CMK (cell line): ENCODE measurements around the gene PLD1.
A peak's percentile ranks its signal among the peaks of the same experiment; 100 is the strongest.
"Not testable (repeated sequence)": the region's sequence is repeated elsewhere in the genome, so short reads cannot be mapped to it uniquely, and the experiment has no call there.

Source experiments
- DNase-seq: peaks from one replicate; pipeline ENCODE4 v3.0.0-alpha.2; 2010; ENCODE audit warnings: low read depth

PLD1 gene

DNA sequence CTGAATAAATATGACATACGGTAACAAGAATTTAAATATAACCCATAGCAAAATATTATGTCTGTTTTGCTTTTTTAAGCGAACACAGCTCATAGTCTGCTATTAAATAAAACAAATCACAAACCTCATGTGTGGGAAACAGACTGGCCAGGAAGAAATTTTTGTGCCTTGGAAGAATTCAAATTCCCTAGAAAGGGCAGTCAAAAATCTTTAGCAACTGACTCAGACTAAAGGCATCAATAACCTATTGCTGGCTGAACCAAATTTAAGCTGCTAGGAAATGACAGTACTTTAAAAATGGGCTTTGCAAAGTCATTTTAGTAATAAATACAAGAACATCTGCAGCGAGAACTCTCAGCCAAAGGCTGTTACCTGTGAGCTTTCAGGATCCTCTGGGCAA, 151.4 kb downstream of the PLD1 start:
- no peak for DNase-seq

DNA sequence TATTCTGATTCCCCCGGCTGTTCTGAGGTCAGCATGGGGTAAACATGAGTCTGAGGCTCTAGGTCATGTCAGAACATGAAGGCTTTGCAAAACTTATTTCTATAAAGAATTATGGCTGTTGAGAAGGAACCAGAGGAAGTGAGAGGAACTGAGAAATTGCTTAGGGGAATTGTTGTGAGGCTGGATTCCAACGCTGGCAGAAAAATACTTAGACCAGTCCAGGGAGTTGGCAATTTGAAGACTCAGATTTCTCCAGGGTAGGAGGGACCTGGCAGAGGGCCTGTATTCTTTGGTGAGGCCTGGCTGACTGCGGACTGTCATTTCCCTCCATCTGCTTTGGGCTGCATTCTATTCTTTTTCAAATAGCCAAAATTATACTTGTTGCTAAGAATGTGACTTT, 155.5 kb downstream of the PLD1 start:
- no peak for DNase-seq

DNA sequence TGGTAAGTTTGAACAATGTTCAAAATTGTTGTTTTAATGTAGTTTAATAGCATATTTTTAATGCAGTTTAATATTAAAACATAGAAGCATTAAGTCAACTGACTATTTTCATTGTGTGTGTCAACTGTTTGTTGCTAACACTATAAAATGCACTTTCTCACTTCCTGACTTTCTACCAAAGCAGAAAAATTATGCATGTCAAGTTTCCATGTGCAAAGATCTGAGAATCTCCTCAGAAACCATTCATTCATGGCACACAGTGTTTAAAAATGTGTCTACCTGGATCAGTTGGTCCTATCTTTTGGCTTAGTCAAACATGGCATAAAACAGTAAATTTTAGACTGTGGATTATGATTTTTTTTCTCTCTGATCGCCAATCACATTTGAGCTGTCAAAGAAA, 156.0 kb downstream of the PLD1 start:
- DNase-seq = no peak

DNA sequence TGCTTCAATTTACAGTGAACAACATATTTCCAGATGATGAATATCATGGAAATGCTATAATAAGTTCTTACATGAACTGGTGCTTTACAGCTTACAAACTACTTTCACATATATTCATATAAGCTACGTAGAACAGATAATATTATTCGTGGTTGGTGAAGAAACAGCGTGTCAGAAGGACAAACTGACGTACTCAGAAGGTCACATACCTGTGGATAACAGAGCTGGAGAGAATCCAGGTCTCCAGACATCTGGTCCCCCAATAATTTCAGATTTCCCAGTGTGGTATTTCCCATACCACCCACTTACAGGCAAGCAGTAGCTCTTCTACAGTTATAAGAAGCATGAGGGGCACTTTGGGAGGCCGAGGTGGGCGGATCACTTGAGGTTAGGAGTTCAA, 156.6 kb downstream of the PLD1 start:
- no peak for DNase-seq

DNA sequence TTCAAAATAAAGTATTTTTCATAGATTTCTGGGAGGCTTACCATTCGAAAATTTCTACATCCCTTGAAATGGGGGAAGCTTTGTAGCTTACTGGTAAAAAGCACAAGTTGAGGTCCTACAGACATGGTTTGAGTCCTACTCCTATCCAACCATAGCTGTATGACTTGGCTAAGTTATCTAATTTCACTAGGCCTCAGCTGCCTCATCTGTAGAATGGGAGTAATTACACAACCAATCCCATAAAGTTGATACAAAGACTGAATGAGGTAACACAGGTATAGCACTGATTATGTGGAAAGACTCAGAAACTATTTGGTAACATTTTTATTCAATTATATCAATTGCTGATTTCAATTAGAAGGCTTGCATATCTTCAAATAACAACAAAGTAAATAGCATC, 157.4 kb downstream of the PLD1 start:
- no peak for DNase-seq

DNA sequence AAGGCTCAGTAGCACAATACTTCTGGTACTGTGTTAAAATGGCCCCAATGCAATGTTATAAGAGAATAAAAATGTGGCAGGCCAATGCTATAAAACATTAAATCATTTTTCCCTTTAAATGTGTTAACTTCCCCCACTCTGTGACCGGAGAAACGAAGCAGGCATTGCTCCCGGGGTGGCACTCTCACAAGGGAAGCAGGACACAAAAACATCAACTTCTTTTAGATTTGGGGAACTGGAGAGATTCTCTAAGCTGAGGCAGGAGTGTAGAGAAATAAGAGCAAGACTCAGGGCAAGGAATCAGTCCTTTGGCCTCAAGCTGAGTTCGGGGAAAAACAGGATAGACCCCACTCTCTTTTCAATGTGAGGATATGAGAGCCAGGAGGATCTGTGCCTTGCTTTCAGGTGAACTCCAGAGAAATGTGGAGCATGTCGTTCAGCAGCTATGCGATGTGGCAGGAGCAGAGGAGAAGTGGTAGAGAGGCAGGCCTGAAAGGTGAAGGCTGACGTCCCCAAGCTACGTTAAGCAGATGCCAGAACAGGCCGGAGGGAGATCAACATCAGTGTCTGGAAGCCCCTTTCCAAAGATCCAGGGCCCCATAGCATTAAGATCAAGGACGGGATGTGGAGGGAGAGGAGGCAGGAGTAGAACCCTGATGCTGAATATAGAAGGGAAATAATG, 160.2 kb downstream of the PLD1 start:
- no peak for DNase-seq

DNA sequence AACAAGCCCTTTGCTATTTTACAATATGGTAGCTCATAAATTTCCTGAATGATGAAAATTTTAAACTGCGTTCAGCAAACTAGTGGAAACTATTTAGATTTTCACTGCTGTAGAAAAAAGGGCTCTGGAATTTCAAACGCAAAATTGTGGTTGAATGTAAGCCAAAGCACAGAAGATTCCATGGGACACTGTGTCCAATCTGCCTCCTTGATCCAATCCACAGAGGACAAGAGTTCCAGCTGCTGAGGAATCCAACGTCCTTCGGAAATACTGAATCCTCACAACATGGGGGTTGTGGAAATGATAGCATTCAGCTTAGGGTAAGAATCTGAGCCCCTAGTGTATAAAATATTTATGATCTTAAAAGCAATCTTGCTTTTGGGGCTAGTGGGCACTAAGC, 161.0 kb downstream of the PLD1 start:
- DNase-seq = no peak

DNA sequence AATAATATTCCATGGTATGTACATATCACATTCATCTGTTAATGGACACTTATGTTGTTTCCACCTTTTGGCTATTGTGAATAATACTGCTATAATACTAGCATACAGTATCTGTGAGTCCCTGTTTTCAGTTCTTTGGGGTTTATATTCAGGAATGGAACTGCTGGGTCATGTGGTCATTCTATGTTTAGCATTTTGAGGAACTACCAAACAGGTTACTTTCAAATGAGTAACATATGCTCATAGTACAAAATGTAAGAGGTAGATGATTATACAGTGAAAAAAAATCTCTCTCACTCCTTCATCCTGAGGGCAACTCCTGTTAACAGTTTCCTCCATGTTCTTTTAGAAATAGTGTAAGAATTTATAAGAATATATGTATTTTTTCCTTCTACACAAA, 162.2 kb downstream of the PLD1 start:
- DNase-seq = no peak

DNA sequence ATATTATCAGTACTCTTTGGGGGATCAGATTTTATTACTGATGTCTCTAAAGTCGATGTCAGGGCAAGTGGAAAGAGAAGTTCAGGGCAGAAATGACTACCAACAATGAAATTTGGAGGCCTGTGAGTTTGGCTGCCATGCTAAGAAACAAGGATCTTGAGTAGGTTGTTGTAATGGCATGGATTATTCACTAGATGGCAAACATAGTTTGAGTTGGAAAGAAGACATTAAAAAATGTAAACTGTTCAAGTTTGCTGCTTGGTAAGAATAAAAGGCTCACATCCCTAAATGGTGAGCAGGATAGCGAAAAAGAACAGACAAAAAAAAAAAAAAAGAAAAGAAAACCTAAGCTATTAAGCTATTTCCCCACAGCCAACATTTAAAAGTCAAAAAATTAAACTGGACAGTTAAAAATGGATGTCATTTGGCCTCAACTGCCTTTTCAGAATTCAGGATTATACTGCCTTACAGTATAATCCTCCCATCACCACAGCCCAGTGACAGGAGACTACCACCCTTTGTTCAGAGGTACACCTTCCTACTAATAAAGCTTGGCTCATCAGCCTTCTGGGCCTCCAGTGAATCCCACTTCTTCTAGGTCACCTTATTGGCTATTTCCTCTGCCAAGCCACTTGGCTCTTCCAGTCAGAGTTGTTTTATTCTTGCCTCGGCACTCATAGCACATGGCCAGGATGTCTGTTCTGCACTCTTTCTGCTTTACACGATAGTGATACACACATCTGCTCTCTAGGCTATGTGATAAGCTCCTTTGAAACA, 163.7 kb downstream of the PLD1 start:
- peak; percentile 30 for DNase-seq

DNA sequence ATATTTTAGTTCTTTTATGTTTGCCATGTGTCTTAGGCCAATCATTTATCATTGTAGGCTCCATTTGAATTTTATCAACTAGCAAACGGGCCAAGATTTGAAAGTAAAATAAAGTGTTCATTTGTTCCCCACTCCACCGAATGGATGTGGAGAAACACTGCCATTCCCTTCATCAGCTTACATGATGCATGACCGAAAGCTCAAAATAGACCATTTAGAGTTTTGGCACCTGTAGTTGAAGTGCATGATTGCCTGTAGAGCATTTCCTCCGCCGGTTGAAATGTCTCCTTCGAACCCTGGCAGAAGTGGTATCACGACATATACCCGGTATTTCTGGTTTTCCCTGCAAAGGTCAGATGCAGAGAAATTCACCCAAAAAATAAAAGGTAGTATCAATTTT, 165.6 kb downstream of the PLD1 start:
- no peak for DNase-seq

DNA sequence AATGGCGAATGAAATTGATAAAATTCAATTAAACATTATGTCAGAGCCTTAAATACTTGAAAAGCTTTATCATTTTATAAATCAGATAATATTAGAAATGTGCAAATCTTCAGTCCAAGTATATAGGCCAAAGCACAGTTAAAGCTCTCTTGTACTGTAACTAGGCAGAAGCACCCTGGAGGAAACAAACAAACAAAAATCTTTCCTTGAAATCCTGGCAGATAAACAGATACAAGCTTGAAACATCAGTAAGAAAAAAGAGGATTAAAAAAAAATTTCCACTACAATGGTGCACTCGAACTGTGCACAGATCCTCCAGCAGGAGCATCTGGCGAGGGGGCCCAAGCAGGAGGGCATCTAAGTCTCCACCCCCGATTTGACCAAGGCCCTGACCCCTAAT, 166.6 kb downstream of the PLD1 start:
- no peak for DNase-seq

DNA sequence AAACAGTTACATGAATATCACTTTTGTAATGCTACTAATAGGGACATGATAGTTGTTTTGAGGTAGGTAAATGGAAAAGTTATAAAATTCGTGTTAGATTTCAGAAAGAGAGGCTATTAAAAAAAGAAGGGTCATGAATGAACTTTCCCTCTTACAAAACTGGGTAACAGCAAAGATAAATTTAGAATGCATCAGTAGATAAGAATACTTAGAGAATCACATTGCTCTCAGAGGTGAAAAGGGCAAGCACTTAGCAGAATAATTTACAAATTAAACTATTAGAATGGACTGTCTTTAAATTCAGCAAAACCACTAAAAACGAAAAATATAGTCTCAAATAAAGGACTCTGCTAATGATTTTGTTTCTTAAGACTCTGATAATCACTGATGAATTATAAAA, 167.2 kb downstream of the PLD1 start:
- DNase-seq = no peak

DNA sequence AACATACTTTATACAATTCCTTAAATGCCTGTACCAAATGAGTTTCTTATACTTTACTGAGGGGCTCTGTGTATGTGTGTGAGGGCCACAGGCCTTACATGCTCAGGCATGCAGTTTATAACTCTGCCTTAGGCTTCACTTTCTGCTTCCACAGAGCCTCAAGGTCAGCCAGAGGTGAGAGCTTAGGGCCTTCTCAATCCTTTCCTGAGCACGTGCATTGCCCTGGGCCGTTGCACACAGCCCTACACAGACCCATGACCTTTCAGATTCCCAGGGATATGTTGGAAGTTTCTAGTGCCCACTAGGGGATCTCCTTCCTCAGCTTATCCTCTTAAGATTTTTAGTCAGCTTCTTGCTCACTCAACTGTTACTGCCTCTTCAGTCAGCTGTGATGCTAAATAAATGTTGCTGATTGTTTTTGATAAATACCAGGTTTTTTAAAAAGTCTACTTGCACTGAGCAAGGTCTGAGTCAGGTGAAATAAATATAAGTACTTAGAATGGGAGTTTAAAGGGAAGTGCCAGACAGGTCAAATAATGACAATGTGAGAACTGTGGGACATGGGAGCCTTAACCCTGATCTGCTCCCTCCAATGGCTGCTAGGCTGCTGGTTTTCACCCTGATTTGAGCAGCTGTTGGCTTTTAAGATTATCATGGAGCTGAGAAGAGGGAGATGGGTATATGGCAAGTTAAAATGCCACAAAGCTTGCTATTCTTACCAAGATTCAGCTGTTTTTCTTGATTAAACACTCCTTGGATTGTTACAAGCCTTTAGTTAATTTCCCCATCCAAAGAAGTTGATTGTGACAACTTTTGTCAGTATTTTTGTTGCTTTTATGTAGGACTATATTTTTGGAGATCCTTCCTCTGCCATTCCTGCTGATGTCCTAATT, 169.5 kb downstream of the PLD1 start:
- no peak for DNase-seq

DNA sequence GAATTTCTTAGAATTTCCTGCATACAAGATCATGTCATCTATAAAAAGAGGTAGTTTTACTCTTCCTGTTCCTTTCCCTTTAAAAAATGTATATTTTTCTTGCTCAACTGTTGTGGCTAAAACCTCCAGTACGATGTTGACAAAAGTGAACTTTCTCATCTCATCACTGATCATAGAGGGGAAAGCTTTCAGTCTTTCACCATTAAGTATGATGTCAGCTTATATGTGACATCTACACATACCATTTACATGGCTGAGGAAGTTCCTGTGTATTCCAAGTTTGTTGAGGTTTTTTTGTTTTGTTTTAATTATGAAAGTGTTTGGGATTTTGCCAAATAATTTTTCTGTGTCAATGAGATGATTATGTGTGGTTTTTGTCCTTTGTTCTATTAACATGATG, 173.6 kb downstream of the PLD1 start:
- no peak for DNase-seq

DNA sequence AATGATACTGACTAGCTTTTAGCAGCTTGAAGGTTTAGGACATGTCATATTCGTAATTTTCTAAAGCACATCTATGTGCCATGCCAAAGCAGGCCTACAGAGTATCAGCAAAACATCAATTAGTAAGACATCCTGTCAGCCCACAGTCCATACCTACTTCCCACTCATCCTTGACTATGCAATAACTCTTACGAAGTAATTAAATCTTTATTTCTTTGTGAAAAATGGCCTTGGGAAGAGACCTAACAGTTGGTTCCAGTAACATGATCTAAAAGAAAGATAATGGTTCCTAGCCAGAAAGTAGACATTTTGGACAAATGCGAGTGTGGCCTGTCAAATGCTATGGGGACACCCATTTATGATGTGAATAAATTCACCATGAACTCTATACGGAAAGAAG, 177.5 kb downstream of the PLD1 start:
- DNase-seq = no peak

DNA sequence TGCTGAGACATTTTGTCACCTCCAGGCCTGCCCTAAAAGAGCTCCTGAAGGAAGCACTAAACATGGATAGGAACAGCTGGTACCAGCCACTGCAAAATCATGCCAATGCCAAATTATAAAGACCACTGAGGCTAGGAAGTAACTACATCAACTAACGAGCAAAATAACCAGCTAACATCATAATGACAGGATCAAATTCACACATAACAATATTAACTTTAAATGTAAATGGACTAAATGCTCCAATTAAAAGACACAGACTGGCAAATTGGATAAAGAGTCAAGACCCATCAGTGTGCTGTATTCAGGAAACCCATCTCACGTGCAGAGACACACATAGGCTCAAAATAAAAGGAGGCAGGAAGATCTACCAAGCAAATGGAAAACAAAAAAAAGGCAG, 183.5 kb downstream of the PLD1 start:
- not testable (repeated sequence) for DNase-seq

DNA sequence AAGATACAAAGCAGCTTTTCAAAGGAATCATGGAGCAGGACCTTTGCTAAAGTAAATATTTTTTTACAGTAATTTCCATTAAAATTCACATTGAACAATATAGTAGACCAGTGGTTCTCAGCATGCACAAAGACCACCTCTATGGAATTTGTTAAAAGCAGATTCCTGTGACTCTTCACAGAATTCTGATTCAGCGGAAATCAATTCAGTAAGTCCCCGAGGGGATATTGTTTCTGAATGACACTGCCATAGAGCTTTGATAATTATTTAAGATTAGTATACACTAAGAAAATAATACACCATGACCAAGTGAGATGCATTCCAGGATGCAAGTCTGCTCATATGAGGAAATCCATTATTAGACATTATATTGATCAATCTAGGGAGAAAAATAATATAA, 188.2 kb downstream of the PLD1 start:
- no peak for DNase-seq

DNA sequence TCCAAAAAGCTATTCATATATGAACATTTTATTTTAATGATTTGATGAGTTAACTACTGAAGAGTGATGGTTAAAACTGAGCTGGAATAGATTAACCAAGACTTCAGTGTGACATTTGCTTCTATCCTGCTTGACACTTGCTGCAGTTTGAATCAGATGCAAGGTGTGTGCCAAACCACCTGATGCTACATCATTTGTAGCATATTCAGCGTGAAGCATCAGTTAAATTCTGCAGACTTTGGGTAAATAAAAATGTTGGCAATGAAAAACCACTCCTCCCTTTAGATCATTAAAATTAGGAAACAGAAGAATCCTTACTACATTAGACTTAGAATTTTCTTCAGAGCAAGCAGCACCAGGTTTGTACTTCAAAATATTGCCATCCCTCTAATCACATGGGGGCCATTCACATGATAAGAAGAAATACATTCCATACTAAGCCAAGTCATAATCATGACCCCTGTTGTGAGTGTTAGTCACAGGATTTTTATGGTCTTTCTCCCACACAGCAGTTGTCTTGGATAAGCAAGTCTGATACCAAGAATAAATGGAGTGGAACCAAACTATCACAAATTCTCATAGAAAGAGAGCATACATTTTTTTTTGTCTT, 189.4 kb downstream of the PLD1 start:
- DNase-seq = no peak

DNA sequence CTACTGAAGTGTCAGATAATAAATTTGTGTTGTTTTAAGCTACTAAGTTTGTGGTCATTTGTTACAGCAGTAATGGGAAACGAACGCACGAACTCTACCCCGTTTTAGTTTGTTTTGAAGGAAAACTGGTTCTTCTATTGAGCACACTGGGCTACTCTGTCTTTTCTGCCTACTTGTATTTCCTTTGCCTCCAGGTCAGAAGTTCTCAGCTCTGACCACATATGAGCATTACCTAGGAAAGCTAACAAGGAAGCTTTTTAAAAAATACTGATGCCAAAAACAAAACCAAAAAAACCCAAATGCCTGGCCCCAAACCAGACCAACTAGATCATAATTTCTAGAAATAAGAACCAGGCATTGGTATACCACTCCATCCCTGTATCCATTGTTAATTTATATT, 193.5 kb downstream of the PLD1 start:
- DNase-seq = no peak

DNA sequence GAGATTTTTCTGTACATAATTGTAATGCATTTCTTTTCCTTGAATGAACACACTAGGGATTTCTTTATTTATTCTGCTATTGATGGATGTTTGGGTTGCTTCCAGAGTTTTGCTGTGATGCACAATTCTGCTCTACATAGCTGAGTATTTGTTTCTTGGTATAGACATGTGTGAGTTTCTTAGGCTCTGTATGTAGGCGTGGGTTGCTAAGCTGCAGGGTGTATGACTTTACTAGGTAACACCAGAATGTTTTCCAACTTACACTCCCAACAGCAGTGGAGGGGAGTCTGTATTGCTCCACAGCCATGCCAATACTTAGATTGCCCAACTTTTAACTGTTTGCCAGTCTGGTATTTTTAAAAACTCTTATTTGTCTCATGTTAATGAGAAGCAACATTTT, 194.6 kb downstream of the PLD1 start:
- no peak for DNase-seq

DNA sequence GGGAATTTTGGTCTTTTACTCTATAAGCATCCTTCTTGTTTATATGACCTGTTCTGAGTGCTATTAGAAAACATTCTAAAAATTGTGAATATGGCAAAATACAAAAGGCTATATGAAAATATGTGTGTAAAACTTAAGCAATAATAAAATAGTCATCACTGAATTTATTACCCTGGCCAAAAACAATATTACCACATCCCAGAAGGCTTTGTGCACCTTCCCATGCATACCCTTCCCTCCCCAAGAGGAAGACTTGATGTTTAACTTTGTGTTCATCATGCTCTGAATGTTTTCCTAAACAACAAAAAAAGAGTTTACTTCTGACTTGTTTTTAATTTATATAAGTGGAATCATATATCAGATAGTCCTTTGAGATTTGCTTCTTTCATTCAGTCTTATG, 195.0 kb downstream of the PLD1 start:
- DNase-seq = no peak

DNA sequence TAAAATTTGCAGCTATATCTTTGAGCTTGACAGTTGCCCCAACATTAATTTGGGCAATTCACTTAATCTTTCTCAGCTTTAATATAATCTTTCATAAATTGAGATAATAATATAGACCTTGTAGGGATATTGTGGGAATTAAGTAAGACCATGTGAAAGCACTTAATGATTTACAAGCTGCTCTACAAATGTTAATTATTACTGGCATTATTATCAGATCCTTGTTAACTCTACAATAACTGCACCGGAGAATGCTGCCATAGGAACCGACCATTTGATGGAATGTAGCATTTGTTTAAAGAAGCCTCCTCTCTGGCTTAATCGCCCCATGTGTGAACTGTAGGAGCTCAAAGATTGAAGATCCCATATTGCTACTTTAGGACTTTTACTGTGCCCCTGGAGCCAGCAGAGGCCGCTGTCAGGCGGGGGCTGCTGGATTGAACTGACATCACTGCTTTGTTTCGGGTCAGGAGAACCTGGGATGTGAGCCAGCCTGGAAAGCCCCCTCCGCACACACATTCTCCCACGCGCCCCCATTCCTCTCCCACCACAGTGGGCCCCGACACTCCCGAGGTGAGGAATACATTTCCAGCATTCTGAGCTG, 195.9 kb downstream of the PLD1 start:
- DNase-seq = no peak
